Activated T-helper 17 cell treated with anti-CD3 and anti-CD28 coated beads, Interleukin-2, amount 50 U/mL, for 72 hours (primary cell): ENCODE data around the gene BLOC1S4. TPM values are rescaled to one million over a fixed set of nuclear protein-coding genes. Genes with fewer than 3 reads are reported as not detected.
A peak's percentile ranks its signal among the peaks of the same experiment; 100 is the strongest.
"Not testable (repeated sequence)": the region's sequence is repeated elsewhere in the genome, so short reads cannot be mapped to it uniquely, and the experiment has no call there.

ENCODE experiments used
- ATAC-seq: fragments of 150-1000 bp; cut with Tn5 transposase; replicated peaks from 2 replicates; pipeline ENCODE4 v1.10.0; 2021; ENCODE audit warnings: mild to moderate bottlenecking, moderate library complexity
- H3K27ac Mint-ChIP-seq: one replicate; pipeline ENCODE4 v1.8.0; 2022; ENCODE audit warnings: mixed read lengths
- H3K27me3 Mint-ChIP-seq: one replicate; pipeline ENCODE4 v1.8.0; 2022; ENCODE audit warnings: mixed read lengths
- H3K36me3 Mint-ChIP-seq: one replicate; pipeline ENCODE4 v1.8.0; 2022; ENCODE audit warnings: low read depth, mild to moderate bottlenecking, mixed read lengths
- H3K4me1 Mint-ChIP-seq: one replicate; pipeline ENCODE4 v1.8.0; 2022; ENCODE audit warnings: mixed read lengths
- H3K4me3 Mint-ChIP-seq: one replicate; pipeline ENCODE4 v1.8.0; 2022; ENCODE audit warnings: mild to moderate bottlenecking, mixed read lengths
- H3K9me3 Mint-ChIP-seq: one replicate; pipeline ENCODE4 v1.8.0; 2022; ENCODE audit warnings: mixed read lengths
- total RNA-seq, 2 donors: library from RNA; stranded (reverse); gene quantifications; one replicate each; pipeline ENCODE4 v1.2.3, GENCODE V29; 2022

Gene BLOC1S4, protein sequence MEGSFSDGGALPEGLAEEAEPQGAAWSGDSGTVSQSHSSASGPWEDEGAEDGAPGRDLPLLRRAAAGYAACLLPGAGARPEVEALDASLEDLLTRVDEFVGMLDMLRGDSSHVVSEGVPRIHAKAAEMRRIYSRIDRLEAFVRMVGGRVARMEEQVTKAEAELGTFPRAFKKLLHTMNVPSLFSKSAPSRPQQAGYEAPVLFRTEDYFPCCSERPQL
- 10 to 100 TPM; 15.9 to 17.7 TPM for total RNA-seq

DNA sequence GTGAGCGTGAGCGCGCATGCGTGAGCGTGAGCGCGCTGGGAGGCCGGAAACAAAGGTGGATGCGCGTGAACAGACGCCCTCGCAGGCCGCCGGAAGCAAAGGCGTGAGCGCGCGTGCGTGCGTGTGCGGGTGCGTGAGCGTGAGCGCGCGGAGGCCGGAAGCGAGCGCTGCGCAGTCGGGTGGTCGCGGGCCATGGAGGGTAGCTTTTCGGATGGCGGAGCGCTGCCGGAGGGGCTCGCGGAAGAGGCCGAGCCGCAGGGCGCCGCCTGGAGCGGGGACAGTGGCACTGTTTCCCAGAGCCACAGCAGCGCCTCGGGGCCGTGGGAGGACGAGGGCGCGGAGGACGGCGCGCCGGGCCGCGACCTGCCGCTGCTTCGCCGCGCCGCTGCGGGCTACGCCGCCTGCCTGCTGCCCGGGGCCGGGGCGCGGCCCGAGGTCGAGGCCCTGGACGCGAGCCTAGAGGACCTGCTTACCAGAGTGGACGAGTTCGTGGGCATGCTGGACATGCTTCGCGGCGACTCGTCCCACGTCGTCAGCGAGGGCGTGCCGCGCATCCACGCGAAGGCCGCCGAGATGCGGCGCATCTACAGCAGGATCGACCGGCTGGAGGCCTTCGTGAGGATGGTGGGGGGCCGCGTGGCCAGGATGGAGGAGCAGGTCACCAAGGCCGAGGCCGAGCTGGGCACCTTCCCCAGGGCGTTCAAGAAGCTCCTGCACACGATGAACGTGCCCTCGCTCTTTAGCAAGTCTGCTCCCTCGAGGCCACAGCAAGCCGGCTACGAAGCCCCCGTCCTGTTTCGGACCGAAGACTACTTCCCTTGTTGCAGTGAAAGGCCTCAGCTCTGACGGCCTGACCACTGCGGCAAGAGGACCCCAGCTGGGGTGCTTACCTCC is at the start of gene BLOC1S4:
Gene BLOC1S4 (plus strand): TSS at position 157 of the 894 bp plus-strand sequence. CDS start 36 bp downstream, at position 193.
- Mint-ChIP-seq H3K36me3 (peaks cover 22% of the 10 kb centered on the region), H3K9me3 (no peaks in the 10 kb centered on the region), H3K27ac (peak within 1 kb of the TSS; percentile 92), H3K4me3 (peak within 1 kb of the TSS; percentile 87), H3K4me1 (peaks cover 13% of the 10 kb centered on the region), H3K27me3 (no peaks in the 10 kb centered on the region)
- ATAC-seq = peak; percentile 85

DNA sequence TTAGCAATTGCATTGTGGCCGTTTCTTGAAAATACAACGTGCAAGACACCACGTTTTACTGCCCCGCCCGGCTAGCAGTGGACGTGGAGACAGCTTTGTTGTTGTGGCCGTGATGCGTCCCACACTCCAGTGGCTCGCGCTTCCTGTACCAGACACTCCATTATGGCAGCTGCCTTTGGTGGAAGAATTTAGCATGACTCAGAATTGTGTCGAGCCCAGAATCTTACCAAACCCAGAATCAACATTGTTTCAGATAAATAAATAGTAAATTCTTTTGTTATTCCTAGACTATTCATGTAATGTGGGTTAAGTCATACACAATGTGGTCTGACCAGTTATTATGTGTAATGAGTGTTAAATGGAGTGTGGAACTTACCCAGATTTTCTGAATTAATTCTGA is 47.6 kb upstream of the BLOC1S4 start:
- Mint-ChIP-seq H3K9me3 (no peaks in the 10 kb centered on the region), H3K27me3 (no peaks in the 10 kb centered on the region), H3K4me1 (no peaks in the 10 kb centered on the region), H3K4me3 (no peak overlapping the region), H3K36me3 (peaks cover 3% of the 10 kb centered on the region), H3K27ac (no peak overlapping the region)
- ATAC-seq = no peak

DNA sequence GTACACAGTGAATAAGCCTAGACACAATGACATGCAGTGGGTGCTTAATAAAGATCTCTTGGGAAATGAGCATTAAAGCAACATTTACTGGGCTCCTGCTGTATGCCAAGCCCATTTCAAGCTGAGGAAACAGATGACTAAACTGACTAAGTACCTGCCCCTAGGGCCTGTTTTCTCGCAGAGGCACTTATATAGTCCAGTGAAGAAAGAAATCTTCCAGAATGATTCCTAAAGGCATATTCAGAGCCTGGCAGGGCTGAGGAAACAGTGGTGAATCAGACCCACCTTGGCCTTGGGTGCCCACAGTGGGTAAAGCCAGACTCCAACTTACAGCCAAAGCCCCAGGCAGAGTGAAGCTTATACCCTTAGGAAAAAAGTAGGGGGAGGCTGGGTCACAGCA is 44.3 kb upstream of the BLOC1S4 start:
- no peak for ATAC-seq
- H3K4me3 Mint-ChIP-seq = no peak overlapping the region
- H3K4me1 Mint-ChIP-seq = peaks cover 22% of the 10 kb centered on the region
- peaks cover 33% of the 10 kb centered on the region for H3K36me3 Mint-ChIP-seq
- H3K27ac Mint-ChIP-seq = no peak overlapping the region
- H3K27me3 Mint-ChIP-seq = no peaks in the 10 kb centered on the region
- no peaks in the 10 kb centered on the region for H3K9me3 Mint-ChIP-seq

DNA sequence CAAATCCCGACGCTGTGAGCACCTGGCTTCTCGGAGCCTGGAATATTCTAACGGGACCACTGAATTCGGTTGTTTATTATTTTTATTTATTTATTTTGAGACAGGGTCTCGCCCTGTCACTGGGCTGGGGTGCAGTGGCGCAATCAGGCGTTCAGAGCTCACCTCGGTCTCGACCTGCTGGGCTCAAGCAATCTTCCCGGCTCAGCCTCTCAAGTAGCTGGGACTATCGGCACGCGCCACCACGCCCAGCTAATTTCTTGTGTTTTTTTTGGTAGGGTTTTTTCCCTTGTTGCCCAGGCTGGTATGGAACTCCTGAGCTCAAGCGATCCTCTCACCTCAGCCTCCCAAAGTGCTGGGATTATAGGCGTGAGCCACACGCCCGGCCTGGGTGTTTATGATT is 43.8 kb upstream of the BLOC1S4 start:
- Mint-ChIP-seq H3K27ac (no peak overlapping the region), H3K4me3 (no peak overlapping the region), H3K36me3 (peaks cover 38% of the 10 kb centered on the region), H3K9me3 (no peaks in the 10 kb centered on the region), H3K4me1 (peaks cover 27% of the 10 kb centered on the region), H3K27me3 (no peaks in the 10 kb centered on the region)
- no peak for ATAC-seq

DNA sequence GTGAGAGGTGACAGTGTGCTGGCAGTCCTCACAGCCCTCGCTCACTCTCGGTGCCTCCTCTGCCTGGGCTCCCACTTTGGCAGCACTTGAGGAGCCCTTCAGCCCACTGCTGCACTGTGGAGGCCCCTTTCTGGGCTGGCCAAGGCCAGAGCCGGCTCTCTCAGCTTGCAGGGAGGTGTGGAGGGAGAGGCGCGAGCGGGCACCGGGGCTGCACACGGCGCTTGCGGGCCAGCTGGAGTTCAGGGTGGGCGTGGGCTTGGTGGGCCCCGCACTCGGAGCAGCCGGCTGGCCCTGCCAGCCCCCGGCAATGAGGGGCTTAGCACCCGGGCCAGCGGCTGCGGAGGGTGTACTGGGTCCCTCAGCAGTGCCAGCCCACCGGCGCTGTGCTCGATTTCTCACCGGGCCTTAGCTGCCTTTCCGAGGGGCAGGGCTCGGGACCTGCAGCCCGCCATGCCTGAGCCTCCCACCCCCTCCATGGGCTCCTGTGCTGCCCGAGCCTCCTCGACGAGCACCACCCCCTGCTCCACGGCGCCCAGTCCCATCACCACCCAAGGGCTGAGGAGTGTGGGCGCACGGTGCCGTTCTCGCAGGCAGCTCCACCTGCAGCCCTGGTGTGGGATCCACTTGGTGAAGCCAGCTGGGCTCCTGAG is 43.3 kb upstream of the BLOC1S4 start:
- not testable (repeated sequence) for H3K27ac Mint-ChIP-seq, H3K27me3 Mint-ChIP-seq, ATAC-seq, H3K9me3 Mint-ChIP-seq
- peaks cover 33% of the 10 kb centered on the region for H3K4me1 Mint-ChIP-seq
- H3K36me3 Mint-ChIP-seq = peaks cover 43% of the 10 kb centered on the region
- H3K4me3 Mint-ChIP-seq = peak overlapping the region; percentile 97

DNA sequence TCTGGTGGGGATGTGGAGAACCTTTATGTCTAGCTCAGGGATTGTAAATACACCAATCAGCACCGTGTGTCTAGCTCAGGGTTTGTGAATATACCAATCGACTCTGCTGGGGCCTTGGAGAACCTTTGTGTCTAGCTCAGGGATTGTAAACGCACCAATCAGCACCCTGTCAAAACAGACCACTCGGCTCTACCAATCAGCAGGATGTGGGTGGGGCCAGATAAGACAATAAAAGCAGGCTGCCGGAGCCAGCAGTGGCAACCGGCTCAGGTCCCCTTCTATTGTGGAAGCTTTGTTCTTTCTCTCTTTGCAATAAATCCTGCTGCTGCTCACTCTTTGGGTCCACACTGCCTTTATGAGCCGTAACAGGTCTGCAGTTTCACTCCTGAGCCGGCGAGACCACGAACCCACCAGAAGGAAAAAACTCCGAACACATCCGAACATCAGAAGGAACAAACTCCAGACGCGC is 42.7 kb upstream of the BLOC1S4 start:
- Mint-ChIP-seq H3K27ac (peak overlapping the region; percentile 97), H3K4me3 (peak overlapping the region; percentile 97), H3K36me3 (peaks cover 48% of the 10 kb centered on the region), H3K4me1 (peaks cover 34% of the 10 kb centered on the region)
- H3K27me3 Mint-ChIP-seq, H3K9me3 Mint-ChIP-seq: not testable (repeated sequence)
- peak; percentile 19 for ATAC-seq

DNA sequence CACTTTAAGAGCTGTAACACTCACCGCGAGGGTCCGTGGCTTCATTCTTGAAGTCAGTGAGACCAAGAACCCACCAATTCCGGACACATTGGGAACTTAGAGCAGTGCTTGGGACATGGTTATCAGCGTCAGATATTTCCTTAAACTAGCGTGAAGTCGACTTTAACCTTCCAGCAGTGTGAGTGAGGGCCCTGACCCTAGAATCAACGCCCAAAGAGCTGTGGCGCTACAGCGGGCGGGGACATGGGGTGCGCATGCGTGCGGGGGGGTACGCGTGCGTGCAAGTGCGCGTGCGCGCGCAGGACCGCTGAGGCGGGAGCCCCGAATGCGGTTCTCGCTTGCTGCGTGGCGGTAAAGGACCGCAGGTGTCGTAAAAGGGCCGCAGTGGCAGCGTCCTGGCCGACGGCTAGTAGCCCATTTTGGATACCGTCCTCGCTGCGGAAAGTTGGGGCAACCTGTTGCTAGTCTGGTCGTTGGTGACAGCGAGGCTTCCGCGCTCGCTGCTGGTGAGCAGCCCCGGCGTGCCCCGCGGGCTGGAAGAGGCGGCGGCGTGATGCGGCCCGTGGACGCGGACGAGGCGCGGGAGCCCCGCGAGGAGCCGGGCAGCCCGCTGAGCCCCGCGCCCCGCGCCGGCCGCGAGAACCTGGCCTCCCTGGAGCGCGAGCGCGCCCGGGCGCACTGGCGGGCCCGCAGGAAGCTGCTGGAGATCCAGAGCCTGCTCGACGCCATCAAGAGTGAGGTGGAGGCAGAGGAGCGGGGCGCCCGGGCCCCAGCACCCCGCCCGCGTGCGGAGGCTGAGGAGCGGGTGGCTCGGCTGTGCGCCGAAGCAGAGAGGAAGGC is 42.1 kb upstream of the BLOC1S4 start:
- H3K4me1 Mint-ChIP-seq = peaks cover 34% of the 10 kb centered on the region

DNA sequence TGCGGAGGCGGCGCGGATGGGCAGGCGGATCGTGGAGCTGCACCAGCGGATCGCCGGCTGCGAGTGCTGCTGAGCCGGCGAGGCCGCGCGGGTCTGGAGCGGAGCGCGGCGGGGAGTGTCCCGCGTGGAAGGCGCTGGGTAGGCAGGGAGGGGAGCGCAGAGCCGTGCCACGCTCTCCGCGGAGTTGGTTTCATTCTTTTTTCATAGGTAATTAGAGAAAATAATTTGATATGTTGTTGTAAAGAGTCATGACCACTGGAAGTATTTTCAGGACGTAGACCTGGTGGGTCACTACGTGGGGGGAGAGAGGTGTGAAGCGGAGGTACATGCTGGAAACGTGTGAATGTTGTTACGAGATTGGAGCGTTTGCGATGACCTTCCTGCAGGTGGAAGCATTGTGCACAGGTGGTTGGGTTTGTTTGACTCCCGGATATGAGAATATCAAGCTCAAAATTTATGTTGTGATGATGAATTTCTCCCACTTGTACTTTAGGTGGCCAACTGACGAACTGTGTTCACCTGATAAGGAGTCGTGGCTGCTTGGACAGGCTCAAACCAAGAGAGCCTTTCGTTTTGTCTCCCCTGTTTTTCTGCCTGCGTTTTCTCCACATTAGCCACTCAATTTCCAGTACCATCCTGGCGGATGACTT is 41.3 kb upstream of the BLOC1S4 start:
- H3K4me1 Mint-ChIP-seq = peaks cover 34% of the 10 kb centered on the region
- H3K4me3 Mint-ChIP-seq = peak overlapping the region; percentile 97
- no peaks in the 10 kb centered on the region for H3K9me3 Mint-ChIP-seq
- peak; percentile 68 for ATAC-seq
- H3K27me3 Mint-ChIP-seq = no peaks in the 10 kb centered on the region
- peaks cover 59% of the 10 kb centered on the region for H3K36me3 Mint-ChIP-seq
- peak overlapping the region; percentile 97 for H3K27ac Mint-ChIP-seq

More for the DNA sequence above, 42.1 kb upstream of the BLOC1S4 start:
- Mint-ChIP-seq H3K4me3 (peak overlapping the region; percentile 97), H3K27me3 (no peaks in the 10 kb centered on the region), H3K27ac (peak overlapping the region; percentile 97), H3K9me3 (no peaks in the 10 kb centered on the region), H3K36me3 (peaks cover 53% of the 10 kb centered on the region)
- peak; percentile 77 for ATAC-seq

DNA sequence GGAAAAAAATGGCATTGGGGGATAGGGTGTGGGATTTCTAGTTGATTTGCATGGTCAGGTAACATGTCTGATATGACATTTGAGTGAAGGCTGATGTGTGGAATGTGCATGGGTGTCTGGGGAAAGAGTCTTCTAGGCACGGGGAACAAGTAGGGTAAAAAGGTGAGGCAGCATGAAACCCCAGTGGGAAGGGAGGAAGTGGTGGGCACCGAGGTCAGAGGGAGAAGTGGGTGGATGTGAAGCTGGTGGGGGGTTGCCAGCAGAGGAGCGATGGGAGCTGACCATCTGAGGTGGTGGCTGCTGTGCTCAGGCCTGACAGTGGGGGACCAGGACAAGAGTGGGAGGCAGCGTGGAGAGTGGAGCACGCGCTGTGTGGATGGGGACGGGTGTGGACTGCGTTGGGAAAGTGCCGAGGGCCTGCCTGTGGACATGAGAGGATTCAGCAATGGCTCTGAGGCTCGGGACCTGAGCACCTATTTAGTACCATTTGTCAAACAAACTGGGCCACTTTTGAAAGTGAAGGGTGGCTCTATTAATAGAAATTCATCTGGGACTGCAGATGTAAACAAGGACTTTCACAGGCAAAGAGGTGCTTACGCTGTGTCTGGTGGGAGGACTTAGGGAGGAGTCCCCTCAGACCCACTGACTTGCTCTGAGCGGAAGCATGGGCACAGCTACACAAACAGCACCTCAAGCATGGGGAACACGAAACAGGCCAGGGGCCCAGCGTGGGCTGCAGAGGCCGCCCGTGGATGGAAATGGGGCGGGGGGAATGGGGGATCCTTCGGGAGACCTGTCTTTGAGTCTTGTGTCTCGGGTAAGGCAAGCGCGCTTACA is 39.0 kb upstream of the BLOC1S4 start:
- H3K36me3 Mint-ChIP-seq = peaks cover 68% of the 10 kb centered on the region
- no peak for ATAC-seq
- no peaks in the 10 kb centered on the region for H3K27me3 Mint-ChIP-seq
- peak overlapping the region; percentile 97 for H3K4me3 Mint-ChIP-seq
- H3K9me3 Mint-ChIP-seq = no peaks in the 10 kb centered on the region
- H3K27ac Mint-ChIP-seq = peak overlapping the region; percentile 97
- peaks cover 34% of the 10 kb centered on the region for H3K4me1 Mint-ChIP-seq

DNA sequence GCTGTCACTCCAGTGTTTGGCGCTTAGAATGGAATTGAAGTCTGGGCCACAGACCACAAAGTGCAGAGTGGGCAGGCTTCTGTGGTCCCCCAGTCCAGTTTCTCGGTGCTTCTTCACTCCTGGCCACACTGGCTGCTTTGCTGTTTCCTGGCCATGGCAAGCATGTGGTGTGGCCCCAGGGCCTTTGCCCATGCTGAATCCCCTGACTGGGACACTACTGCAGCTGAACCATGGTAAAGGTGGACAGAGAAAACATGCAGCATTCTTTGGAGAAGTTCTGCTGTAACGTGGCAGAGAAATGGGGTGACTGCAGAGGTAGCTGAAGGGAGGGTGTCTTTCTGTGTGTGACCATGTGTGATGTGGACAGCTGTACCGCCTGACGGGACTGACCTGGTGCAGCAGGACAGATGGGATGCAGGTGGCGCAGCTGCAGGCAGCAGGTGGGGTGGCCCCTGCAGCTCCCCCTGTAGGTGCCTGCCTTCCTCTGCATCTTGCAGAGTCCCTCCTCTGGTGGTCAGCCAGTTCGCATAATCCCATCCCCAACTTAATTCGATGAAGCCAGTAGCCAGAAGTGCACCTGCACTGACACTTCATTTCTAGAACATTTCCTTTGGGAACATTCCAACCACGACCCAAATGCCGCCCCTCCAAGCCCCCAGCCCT is 35.5 kb upstream of the BLOC1S4 start:
- Mint-ChIP-seq H3K4me3 (no peak overlapping the region), H3K36me3 (peaks cover 46% of the 10 kb centered on the region), H3K4me1 (peaks cover 27% of the 10 kb centered on the region), H3K9me3 (no peaks in the 10 kb centered on the region), H3K27me3 (no peaks in the 10 kb centered on the region), H3K27ac (no peak overlapping the region)
- no peak for ATAC-seq

DNA sequence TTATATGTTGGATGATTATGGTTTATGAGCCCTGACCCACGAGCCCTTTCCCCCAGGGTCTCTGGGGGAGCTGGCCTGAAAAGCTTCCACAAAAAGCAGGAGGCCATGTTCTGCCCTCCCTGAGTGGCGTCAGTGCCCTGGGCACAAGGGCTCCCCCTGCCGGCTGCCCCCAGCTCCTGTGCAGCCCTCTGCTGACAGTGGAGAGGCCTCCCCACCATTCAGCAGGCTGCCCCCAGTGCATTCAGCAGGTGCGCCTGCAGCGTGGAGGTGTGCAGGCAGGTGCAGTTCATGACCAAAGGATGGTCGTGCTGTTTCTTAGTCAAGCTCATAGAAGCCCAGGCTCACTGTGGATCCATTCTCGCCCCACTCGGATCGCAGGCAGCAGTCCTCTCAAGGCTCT is 34.8 kb upstream of the BLOC1S4 start:
- no peaks in the 10 kb centered on the region for H3K9me3 Mint-ChIP-seq
- no peak for ATAC-seq
- H3K4me3 Mint-ChIP-seq = no peak overlapping the region
- H3K27ac Mint-ChIP-seq = no peak overlapping the region
- no peaks in the 10 kb centered on the region for H3K27me3 Mint-ChIP-seq
- H3K36me3 Mint-ChIP-seq = peaks cover 39% of the 10 kb centered on the region
- H3K4me1 Mint-ChIP-seq = peaks cover 20% of the 10 kb centered on the region

DNA sequence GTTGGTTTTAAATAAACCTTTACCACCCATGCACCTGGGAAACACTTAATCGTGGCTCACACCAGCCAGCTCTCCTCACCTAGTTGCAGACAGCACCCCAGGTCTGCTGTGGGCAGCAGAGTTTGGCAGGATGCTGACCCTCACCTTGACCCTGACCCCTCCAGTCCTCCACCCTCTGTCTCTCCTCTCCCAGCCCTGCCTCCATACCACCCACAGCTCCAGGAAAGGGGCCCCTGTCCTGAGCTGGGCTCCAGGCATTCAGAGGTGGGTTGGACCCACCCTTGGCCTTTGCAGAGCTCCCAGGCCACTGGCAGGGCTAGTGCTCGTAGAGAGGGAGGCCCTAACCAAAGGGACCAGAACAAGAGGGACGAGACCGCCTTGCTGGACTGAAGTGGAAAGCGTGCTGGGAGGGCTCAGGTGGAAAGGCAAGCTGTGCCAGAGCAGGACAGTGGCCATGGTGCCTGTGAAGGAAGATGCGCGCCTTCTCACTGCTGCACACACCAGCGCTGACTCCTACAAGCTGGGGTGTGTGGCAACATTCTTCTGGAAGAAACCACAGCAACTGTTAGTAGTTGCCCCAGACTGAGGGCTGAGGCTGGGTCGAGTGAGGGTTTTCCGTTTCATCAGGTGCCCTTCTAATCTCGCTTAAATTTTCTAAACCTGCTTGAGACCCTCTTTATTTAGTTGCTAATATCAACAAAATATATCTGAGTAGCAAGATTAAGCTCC is 32.9 kb upstream of the BLOC1S4 start:
- Mint-ChIP-seq H3K36me3 (peaks cover 21% of the 10 kb centered on the region), H3K4me3 (no peak overlapping the region), H3K4me1 (peaks cover 6% of the 10 kb centered on the region)

More for the DNA sequence above, 32.9 kb upstream of the BLOC1S4 start:
- Mint-ChIP-seq H3K9me3 (no peaks in the 10 kb centered on the region), H3K27ac (no peak overlapping the region), H3K27me3 (no peaks in the 10 kb centered on the region)
- ATAC-seq = no peak
